Measurements from ENCODE around the gene RAD51B.
"Not testable (repeated sequence)": the region's sequence is repeated elsewhere in the genome, so short reads cannot be mapped to it uniquely, and the experiment has no call there.

RAD51B gene

DNA sequence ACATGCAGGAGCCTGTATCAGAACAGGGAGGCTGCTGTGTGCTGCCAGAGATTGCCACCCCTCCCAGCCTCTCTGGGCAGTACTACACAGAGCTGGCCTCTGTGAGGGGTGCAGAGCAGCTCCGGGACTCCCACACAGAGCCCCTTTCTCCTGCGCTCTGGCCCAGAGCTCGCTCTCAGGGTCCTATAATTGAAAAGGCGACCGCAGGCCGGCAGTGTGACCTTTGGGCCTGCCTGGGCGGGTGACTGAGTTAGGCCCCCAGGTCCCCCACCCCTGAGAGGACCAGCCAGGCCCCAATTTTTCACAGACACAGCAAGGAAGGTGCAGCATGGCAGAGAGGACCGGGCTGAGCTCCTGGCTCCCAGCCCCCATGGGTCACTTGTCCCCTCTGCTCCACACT lies 836.9 kb downstream of the RAD51B start:
- DNase-seq, result no peak

DNA sequence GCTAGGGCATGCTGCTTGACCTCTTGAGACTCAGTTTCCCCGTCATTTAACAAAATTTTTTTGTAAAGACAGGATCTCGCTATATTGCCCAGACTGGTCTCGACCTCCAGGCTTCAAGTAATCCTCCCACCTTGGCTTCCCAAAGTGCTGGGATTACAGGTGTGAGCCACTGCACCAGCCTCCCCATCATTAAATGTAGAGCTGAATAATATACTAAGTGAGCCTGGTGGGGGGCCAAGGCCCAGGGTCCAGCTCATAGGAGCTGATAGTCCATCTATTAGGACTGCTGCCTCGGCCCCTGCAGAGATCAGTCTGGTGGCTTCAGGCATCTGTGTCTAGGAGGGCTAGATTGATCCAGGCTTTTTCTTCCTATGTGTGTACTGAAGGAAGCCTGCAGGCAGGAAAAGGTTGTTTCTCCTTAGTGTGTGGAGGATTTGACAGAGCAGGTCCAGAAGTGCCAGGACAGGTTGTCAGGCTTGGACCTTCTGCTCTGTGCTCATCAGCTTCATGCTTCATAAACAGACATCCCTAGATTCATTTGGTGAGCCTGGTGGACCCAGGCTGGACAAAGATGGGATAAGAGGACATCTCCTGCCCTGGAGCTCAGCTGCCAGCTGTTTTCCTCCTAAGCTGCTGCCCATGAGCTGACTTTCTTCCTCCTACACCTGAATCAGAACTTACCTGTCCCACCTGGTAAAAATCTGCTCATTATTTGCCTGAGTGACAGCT lies 837.9 kb downstream of the RAD51B start:
- no peak for DNase-seq

DNA sequence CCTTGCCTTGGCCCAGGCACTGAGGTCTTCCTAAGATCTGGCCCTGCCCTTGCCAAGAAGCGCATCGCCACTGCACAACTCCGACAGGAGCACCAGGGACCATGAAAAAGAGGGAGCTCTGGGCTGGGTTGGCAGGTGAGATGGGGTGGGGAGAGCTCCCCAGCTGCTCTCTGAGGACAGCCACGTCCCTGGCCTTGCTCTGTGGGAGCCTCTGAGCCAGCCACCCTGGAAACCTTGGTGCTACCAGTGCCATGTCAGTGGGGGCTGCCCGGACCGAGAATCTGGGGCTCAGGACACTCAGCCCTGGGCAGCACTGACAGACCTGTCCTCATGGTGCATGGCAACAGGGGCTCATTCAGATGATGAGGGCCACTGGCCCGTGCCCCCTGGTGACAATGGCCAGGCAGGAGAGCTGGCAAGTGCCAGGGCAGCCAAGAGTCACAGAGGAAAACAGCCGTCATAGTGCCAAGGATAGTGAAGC lies 838.5 kb downstream of the RAD51B start:
- no peak for DNase-seq

DNA sequence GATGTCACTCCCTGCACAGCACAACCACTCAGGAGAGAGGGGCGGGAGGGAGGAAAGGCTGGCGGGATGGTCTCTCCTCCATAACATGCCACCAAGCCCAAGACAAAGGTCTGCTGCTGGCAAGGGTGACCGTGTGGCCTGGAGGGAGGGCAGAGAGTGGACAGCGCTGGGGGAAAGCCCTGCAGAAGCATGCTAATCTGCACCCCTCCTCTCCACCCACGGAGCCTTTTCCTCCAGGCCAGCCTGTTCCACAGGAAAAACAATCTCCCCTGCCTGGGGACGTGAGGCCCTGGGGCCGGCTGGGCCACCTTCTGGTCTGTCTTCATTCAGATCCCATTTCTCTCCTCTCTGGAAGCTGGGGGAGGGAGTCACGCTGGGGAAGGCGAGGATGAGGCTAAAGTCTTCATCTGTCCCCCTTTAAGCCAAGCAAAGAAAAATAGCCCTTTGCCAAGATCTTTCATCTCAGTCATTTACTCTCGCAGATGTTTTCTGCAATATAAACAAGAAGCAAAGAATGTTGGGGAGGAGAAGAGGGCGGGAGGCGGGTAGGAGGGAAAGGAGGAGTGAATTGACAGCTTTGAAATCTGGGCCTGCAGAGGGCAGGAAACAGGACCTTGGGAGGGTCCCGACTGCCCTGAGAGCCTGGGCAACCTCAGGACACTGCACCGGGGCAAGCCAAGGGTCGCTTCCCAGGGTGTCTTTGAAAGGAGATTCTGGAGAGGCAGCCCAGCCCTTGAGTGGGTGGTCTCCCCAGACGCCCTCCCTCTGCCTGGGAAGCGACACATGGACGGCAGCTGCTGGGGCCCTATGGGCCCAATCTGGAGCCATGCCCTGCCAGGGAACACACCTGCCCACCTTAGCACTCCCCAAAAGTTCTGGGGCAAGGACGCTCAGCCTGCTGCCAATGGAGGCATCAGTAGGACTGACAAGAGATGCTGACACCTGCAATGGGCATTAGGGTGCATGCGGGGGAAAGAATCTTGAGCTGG lies 839.7 kb downstream of the RAD51B start:
- DNase-seq, result no peak

DNA sequence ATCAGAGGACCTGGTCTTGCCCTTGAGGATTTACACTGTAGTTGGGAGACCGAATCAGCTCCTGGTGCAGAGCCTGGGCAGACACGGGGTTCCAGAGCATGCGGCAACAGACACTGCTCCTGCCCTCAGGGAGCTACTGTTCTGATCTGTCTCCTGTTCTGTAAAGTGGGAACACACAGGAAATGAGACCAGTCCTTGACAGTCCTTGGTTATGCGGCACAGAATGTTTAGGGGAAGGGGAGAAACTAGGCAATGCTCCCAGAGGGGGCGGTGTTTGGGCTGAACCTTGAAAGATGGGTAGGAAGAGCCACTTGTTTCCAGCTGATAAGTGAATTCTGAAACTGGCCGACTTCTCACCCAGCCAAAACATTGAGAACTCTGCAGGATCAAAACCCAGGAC lies 840.9 kb downstream of the RAD51B start:
- DNase-seq, result no peak

DNA sequence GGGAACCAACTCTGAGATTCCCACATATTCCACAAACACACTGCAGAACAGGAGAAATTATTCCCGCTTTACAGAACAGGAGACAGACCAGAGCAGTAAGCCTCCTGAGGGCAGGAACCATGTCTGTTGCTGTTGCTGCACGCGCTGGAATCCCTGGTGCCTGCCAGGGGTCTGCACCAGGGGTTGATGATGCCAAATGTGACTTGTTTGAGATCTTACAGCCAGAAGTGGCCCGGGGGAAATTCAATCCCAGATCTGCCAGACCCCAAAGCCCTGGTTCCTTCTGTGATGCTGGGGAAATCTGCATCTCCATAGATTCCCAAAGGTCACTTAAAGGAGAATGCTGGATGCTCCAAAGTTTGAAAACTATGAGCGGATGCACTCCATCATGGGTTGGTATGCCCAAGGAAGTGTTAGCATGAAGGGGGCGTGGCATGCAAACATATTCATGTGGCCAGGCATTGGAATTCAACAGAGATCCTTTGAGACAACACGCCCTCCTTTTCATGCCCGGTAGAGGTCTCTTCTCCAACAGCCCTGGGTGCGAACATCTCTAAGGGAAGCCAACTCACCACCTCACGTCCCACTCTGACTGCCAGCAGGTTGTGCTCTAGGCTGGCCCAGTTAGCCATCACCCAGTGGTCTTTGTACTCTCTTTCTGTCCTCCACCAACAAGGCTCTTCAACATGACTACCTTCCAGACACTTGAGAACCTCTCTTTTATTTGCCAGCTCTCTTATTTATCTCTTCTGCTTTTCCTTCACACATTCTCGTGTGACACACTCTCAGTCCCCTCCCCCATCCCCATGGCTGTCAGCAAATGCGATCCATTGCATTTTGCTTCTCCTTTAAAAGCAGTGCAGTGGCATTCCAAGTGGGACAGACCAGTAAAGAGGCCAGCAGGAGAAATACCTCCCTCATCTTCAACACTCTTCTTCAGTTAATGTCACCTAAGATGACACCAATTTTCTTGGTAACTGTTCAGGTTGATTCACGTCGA lies 841.9 kb downstream of the RAD51B start:
- DNase-seq, result peak; percentile 5

DNA sequence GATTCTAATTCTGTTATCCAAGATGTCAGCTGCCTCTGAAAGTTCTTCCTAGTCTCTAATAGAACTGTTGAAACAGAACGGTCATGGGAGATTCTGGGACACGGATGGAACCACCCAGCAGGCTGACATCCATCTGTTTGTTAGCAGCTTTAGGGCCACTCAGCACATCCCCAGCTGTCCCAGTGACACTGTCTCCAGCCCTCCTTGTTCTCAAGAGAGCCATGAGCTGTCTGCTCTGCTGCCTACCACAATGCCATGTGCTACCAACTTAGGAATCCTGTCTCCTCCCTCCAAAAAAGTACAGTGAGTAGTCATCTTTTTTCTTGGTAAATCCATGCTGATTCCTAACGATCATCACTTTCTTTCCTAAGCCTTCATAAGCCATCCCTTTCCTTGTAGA lies 842.8 kb downstream of the RAD51B start:
- DNase-seq, result no peak

DNA sequence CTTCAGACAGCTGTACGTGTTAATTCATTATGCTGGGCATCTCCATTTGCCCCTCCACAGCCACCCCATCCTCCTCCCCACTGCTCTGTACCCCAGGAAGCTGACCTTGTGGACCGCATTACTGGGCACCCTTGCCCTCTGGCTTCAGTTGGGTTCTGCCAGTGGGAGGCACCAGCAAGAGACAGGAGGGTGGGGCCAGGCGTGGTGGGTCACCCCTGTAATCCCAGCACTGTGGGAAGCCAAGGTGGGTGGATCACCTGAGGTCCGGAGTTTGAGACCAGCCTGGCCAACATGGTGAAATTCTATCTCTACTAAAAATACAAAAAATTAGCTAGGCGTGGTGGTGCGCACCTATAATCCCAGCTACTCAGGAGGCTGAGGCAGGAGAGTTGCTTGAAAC lies 843.2 kb downstream of the RAD51B start:
- not testable (repeated sequence) for DNase-seq

DNA sequence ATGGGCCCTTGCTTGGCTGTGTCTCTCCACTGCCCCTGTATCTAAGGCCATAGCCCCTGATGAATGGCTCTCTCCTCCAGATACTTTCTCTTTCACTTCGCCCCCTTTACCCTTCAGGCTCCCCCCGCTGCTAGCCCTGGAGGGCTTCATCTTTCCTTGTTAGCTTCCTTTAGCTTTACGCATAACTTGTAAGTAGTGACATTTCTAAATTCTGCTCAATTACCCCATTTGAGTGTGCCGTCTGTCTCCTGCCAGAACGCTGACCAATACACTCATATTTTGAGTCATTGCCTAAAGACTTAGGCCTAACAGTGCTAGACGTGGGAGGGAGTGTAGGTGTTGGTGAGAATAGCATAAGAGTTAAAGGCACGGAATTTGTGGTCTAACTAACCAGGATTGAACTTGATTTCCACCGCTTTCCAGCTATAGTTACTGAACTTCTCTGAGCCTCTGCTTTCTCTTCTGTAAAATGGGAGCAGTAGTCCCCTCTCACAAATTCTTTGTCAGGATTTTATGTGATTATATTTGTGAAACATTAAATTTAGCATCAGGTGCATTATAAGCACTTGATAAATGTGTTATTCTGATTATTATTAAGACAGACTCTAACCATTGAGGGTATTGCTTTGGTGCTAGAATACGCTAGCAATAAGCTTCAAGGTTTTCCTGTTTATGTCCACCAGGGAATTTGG lies 844.0 kb downstream of the RAD51B start:
- DNase-seq, result no peak

DNA sequence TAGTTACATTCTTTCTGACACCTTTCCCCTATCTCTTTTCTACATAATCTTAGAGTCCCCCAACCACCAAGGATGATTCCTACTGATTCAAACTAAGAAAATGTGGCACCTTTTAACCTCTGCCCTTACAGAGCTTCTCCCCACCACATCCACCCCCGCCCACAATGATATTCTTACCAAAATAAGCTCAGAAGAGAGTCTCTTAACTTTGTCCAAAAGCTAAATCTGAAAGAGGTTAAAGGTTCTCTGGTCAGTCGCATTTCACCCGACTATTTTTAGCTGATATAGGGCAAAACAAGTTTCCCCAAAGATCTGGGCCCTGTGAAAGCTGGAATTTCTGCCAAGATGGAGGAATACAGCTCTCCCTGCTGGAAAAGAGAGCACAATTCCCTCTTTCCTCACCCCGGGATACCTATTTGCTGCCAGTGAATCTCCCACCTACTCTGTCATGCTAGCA lies 844.7 kb downstream of the RAD51B start:
- DNase-seq, result no peak

DNA sequence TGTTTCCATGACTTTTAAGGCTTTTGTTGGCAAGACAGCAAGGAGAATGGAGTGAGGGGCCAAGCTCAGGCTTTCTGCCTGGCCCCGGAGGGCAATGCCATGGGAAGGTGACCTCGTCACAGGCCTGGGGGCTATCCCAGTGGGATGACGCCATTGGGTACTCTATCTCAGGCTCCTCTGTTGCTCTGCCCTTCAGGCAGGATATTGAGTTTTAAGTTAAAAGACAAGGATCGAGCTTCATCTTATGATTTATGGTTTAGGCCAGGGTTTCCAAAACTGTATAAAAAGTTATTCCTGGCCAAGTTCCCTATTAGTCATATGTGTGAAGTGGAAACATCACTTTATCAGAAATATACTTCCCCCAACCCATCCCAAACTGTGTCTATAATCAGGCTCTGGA lies 845.6 kb downstream of the RAD51B start:
- DNase-seq, result no peak

DNA sequence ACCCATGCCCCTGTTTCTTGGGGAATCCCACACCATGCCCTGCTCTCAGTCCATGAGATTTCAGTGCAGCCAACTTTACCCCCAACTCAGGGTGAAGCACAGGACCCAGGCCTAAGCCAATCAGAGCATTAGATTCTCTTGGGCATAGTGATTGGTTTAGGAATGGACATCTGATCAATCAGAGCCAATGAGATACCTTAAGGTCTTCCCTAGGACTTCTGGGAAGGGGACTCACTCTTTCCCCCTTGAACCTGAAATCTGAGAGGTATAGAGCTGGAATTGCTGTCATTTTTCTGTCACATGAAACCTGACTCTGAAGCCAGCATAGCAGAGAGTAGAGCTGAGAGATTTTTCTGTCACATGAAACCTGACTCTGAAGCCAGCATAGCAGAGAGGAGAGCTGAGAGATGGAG lies 846.2 kb downstream of the RAD51B start:
- no peak for DNase-seq

DNA sequence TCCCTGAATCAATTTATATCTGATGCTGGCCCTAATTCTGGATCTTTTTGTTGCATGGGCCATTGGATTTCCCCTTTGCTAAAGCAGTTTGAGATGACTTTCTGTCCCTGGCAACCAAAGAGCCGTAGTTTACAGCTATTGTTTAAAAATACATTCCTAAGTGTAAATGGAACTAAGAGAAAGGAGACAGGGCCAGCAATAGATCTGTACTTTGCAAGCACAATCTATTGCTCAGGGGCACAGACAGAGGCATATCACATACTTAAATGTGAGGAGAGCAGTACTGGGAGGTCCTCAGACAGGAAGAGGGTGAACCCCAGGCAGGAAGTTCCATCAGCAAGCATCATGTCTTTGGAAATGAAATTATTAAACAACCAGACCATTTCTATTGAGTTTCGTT lies 846.7 kb downstream of the RAD51B start:
- no peak for DNase-seq

DNA sequence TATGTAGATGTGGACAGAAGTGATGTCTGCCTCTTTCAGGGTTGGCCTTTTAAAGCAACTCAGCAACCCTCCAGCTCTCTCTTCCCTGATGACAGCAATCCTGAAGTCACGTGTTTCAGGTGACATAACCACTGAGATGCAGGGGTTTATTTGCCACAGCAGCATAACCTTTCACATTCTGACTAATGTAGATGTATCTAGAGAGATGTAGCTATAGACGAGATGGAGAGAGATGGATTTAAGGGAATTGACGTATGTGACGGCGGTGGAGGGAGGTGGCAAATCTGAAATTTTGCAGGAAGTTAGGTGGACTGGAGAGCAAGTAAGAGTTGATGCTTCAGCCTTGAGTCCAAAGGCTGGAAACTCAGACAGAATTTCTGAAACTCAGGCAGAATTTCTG lies 847.3 kb downstream of the RAD51B start:
- no peak for DNase-seq

DNA sequence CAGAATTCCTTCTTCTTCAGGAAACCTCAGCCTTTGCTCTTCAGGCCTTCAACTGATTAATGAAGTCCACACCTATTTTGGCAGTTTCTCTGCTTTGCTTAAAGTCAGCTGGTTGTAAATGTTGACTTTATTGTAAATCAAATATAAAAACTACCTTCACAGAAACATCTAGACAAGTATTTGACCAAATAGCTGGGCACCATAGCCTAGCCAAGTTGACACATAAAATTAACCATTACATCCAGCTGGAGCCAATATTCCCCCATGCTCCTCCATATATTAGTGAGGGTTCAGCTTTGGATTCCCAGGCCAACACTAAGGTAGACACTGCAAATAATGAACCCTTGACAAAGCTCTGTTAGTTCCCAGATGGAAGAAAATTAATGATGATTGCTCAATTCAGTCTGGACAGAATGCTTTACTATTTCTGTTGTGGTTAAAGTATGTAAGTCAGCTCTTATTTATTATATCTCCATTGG lies 847.8 kb downstream of the RAD51B start:
- DNase-seq, result no peak

DNA sequence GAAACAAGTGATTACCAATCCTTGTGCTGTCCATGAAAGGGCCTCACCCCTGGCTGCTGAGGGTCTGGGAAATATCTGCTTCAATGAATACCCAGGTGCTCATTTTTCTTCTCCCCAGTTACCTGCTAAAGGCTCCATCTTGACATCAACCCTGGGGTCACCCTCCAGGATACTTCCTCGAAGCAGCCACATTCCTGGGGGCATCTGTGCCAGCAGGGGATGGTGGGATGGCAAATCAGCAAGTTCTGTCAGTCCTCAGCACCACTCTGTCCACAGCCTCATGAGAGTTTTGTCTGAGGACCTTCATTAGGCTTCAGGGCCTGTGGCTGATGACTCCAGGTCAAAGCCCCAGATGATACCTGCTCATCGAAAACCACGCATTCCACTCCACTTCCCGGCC lies 848.4 kb downstream of the RAD51B start:
- DNase-seq, result no peak

DNA sequence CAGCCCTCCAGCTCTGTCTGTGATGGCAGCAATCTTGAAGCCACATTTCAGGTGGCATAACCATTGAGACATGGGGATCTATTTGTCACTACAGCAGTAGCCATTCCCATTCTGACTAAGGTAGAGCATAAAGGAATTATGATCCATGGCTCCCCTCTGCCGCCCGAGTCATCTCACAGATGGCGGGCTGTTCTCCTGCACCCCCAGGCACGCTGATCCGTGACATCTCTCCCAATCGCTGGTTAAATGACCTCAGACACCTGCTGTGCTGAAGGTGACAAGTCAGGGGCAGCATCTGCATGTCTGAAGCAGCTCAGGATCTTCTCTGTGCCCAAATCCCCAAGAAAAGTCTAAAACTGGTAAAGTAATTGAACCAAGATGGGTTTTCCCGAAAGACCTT lies 849.0 kb downstream of the RAD51B start:
- DNase-seq, result no peak

DNA sequence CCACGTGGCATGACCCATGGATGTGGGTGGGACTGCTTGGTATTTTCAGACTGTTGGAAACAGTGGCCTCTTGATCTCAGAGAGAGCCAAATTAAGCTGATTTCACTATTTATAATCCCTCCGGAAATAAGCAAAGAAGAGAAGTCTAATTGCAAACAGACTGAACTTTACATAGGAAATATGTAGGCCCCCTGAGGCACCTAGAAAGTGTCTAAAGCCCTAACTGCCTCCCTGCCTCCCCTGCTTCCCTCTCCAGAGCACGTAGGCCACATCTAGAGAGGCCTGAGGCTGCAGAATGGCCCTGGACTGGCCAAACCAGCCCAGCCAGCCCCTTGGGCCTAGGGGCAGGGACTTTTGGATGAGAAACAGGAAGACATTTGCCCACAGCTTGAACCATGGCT lies 849.5 kb downstream of the RAD51B start:
- DNase-seq, result no peak

DNA sequence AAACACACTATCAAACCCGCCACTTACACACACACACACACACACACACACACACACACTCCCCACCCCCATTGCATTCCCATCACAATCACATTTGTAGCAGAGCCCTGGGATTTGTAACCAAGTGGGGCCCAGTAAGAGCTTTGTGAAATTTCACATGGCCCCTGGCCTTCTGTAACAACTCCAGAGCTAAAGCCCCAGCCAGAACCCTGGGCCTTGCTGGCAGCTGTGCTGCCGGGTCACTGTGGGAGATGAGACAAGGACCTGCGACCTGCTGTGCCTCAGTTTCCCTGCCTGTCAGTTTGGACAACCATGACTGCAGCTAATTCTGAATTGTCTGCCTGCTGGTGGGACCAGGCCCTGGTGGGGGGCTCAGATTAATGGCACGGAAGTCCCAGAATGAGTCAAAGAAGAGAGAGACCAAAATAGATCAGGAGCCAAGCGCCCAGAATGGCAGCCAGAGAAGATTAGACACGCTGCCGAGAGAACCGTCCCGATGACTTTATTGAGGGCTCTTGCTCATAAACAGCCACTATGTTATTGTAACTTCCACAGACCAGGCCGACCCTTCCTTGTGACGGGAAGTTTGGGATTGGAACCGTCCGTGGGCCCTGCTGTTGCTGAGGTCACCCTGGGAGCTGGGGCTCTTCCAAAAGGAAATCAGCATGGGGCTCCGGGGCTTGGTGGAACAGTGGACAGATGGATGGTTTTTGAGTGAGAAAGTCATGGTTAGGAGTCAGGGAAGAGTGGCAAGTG lies 850.2 kb downstream of the RAD51B start:
- DNase-seq, result no peak

DNA sequence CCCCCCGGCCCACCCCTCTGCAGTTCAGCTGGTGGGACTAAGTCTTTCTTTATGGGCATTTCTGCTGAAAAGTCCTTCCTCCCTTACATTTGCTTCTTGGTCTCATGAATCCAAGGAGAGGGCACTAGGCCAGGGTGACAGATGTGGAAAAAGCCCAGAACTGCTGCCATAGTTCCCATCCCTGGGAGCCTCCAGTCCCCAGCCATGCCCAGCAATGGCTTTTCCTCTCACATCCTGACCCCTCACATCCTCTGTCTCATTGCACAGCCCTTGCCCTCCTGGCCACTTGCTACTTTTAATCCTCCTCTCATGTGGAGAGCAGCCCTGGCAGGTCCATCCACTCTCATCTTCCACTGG lies 850.8 kb downstream of the RAD51B start:
- DNase-seq, result no peak

DNA sequence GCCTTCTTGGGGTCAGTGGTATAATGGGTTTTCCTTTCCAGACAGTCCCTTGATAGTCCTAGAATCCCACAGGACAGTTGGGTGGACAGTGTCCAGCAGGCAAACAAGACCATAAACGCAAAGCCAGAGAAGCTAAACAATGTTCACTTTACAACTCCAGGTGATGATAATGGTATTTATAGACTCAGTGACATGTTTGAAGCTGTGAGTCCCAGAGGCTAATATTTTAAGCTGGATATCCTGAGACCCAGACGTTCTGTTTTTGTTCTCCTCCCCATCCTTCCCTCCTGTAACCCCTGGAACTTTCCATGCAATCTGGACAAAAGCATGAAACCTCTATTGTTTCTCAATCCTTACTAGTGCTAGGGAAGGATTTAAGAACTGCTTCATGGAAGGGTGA lies 852.3 kb downstream of the RAD51B start:
- DNase-seq, result no peak

All from NCI-H526 treated with DMSO at 0.1 percent for 48 hours (cell line).